ENCODE data around the gene LRBA.
"Not testable (repeated sequence)": the region's sequence is repeated elsewhere in the genome, so short reads cannot be mapped to it uniquely, and the experiment has no call there.

Gene LRBA

GRCh38 chr4:151014521-151015458, at the start of gene LRBA:
LRBA (minus strand) TSS chr4:151015284; CDS start chr4:151014642, 642 bp downstream.
- DNase-seq (ENCODE audit: low spot score): peak; percentile 81

- DNase-seq (ENCODE audit: low spot score): not testable (repeated sequence)
Observed at GRCh38 chr4:151063143-151063542, 48.1 kb upstream of the LRBA start.

- DNase-seq (ENCODE audit: low spot score): no peak
Observed at GRCh38 chr4:151055539-151055938, 40.5 kb upstream of the LRBA start.

GRCh38 chr4:151052785-151053184, 37.7 kb upstream of the LRBA start:
- DNase-seq (ENCODE audit: low spot score): no peak

GRCh38 chr4:151049430-151049884, 34.4 kb upstream of the LRBA start:
- DNase-seq (ENCODE audit: low spot score): no peak

- no peak for DNase-seq (ENCODE audit: low spot score)
Observed at GRCh38 chr4:151048913-151049312, 33.8 kb upstream of the LRBA start.

GRCh38 chr4:151046609-151047008, 31.5 kb upstream of the LRBA start:
- no peak for DNase-seq (ENCODE audit: low spot score)

- peak; percentile 27 for DNase-seq (ENCODE audit: low spot score)
Observed at GRCh38 chr4:151045907-151046306, 30.8 kb upstream of the LRBA start.

- DNase-seq (ENCODE audit: low spot score): no peak
Observed at GRCh38 chr4:151043803-151044515, 28.9 kb upstream of the LRBA start.

- DNase-seq (ENCODE audit: low spot score): no peak
Observed at GRCh38 chr4:151039733-151040132, 24.6 kb upstream of the LRBA start.

- no peak for DNase-seq (ENCODE audit: low spot score)
Observed at GRCh38 chr4:151038452-151039157, 23.5 kb upstream of the LRBA start.

GRCh38 chr4:151035911-151036310, 20.8 kb upstream of the LRBA start:
- no peak for DNase-seq (ENCODE audit: low spot score)

GRCh38 chr4:151035328-151035727, 20.2 kb upstream of the LRBA start:
- no peak for DNase-seq (ENCODE audit: low spot score)

GRCh38 chr4:151034829-151035228, 19.7 kb upstream of the LRBA start:
- DNase-seq (ENCODE audit: low spot score): no peak

- DNase-seq (ENCODE audit: low spot score): peak; percentile 88
Observed at GRCh38 chr4:151031831-151032605, 16.9 kb upstream of the LRBA start.

GRCh38 chr4:151029537-151029936, 14.5 kb upstream of the LRBA start:
- DNase-seq (ENCODE audit: low spot score): no peak

- DNase-seq (ENCODE audit: low spot score): not testable (repeated sequence)
Observed at GRCh38 chr4:151029006-151029405, 13.9 kb upstream of the LRBA start.

GRCh38 chr4:151025759-151026158, 10.7 kb upstream of the LRBA start:
- no peak for DNase-seq (ENCODE audit: low spot score)

GRCh38 chr4:151022586-151022985, 7.5 kb upstream of the LRBA start:
- DNase-seq (ENCODE audit: low spot score): no peak

- DNase-seq (ENCODE audit: low spot score): no peak
Observed at GRCh38 chr4:151021637-151022334, 6.7 kb upstream of the LRBA start.

All from RKO (cell line).